ENCODE measurements around the gene PCYT1A. TPM values are rescaled to one million over a fixed set of nuclear protein-coding genes. Genes with fewer than 3 reads are reported as not detected.
A peak's percentile ranks its signal among the peaks of the same experiment; 100 is the strongest.

Gene PCYT1A
- total RNA-seq, 2 donors from 2014 or later, result 99.7 to 129 TPM

- no peak overlapping the region for H3K4me3 Mint-ChIP-seq
- H3K36me3 Mint-ChIP-seq, result peaks cover 31% of the 10 kb centered on the region
- peaks cover 33 to 40% of the 10 kb centered on the region in 2 donors for H3K4me1 Mint-ChIP-seq (ENCODE audit: low read depth in 2 of 2)
- DNase-seq (ENCODE audit: low spot score) (no peak), ATAC-seq (no peak)
- H3K9me3 Mint-ChIP-seq, result no peaks in the 10 kb centered on the region
- no peaks in the 10 kb centered on the region for H3K27me3 Mint-ChIP-seq
- no peak overlapping the region for H3K27ac Mint-ChIP-seq
Observed at GRCh38 chr3:196240424-196240823, 47.1 kb downstream of the PCYT1A start.

DNA sequence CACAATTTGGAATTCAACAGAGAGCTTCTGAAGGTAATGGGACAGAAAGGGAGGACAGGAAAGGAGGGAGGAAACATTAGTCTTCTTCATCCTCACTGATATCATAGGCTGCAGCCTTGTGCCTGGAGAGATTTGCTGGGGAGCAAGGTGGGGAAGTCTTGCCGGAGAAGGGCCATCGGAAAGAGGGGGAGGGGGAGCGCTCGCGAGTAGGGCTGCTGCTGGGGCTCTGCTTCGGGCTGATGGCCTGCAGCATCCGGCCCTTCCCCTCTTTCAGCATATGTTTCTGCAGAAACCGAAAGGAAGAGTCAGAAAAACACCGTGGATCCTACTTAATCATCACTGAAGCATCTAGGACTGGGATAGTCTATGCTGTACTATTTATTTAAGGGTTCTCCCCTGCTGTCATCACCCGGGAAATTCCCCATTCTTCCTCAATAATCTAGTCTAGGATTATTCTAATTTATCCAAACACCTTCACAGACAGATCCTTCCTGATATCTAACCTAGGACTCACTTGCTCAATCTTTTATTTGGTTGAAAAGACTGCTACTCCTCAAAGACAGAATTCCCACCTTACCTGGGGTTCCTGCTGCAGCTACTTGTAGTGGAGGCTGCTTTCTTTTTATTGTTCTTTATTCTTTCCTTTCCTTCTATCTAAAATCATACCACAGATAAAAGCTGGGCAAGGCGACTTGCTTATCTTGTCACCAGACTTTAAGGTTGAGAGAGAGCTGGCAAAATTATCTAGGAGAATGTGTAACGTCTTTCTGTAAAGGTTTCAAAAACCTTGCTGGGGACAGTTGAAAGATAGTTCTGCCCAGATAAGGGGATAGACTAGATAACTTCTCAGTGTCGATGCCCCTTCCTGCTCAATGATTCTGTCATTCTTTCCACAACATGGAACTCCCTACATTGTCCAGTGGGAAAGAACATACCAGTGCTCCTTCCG lies 48.6 kb downstream of the PCYT1A start:
- peaks cover 35 to 45% of the 10 kb centered on the region in 2 donors for H3K4me1 Mint-ChIP-seq (ENCODE audit: low read depth in 2 of 2)
- DNase-seq (ENCODE audit: low spot score) (no peak), ATAC-seq (no peak)
- no peaks in the 10 kb centered on the region for H3K9me3 Mint-ChIP-seq
- no peak overlapping the region for H3K27ac Mint-ChIP-seq
- H3K36me3 Mint-ChIP-seq, result peaks cover 31% of the 10 kb centered on the region
- no peak overlapping the region for H3K4me3 Mint-ChIP-seq
- H3K27me3 Mint-ChIP-seq, result no peaks in the 10 kb centered on the region

DNA sequence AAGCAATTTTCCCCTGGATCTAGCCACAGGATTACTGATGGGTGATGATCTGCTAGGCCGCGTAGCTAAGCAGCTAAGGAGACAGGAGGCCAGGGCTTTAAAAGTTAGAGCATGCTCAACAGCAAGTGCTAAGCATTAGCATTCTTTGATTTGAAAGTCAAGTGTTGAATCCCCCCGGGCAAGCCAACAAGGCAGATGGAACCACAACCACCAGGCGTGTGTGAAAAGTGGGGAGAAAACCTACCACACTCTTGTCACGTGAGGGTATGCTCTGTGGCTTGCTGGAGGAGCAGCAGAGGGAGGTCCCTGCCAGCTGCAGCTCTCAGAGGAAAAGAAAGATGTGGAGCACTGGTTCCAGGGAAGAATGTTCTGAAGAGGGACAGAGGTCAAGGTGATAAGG lies 50.3 kb downstream of the PCYT1A start:
- H3K36me3 Mint-ChIP-seq, result peaks cover 27% of the 10 kb centered on the region
- ATAC-seq, result peak in 1 of 2 donors; percentile 57
- no peaks in the 10 kb centered on the region for H3K9me3 Mint-ChIP-seq
- peaks cover 45 to 59% of the 10 kb centered on the region in 2 donors for H3K4me1 Mint-ChIP-seq (ENCODE audit: low read depth in 2 of 2)
- no peak for DNase-seq (ENCODE audit: low spot score)
- no peak overlapping the region for H3K4me3 Mint-ChIP-seq
- no peak overlapping the region for H3K27ac Mint-ChIP-seq
- H3K27me3 Mint-ChIP-seq, result no peaks in the 10 kb centered on the region

DNA sequence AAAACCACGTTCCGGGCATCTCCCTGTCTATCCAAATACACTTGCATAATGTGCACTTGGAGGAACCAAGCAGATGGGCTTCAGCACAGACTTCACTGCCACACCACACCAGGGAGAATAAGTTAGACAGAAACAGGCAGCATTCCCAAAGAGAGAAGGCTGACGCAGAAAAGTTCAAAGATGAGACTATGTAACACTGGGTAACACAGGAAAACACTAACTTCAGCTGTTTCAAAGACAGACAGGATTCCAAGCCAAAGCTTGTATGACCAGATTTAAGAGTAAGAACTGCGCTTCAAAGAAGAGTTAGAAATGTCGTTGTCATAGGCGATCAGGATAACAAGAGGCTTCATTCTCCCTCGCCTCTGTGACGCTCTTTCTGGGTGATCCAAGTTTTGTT lies 51.3 kb downstream of the PCYT1A start:
- Mint-ChIP-seq H3K36me3 (peaks cover 21% of the 10 kb centered on the region), H3K27ac (peak overlapping the region in 1 of 2 donors; percentile 43), H3K27me3 (no peaks in the 10 kb centered on the region), H3K9me3 (no peaks in the 10 kb centered on the region), H3K4me3 (peak overlapping the region; percentile 25), H3K4me1 (ENCODE audit: low read depth in 2 of 2) (peaks cover 45 to 59% of the 10 kb centered on the region in 2 donors)
- ATAC-seq (no peak), DNase-seq (ENCODE audit: low spot score) (no peak)

- Mint-ChIP-seq H3K27me3 (no peaks in the 10 kb centered on the region), H3K4me3 (peak overlapping the region; percentile 25), H3K36me3 (peaks cover 18% of the 10 kb centered on the region), H3K27ac (peak overlapping the region in 1 of 2 donors; percentile 43), H3K9me3 (no peaks in the 10 kb centered on the region), H3K4me1 (ENCODE audit: low read depth in 2 of 2) (peaks cover 45 to 59% of the 10 kb centered on the region in 2 donors)
- peak; percentile 51 to 63 for ATAC-seq
- DNase-seq (ENCODE audit: low spot score), result no peak
Observed at GRCh38 chr3:196235452-196236122, 51.9 kb downstream of the PCYT1A start.

GRCh38 chr3:196232882-196233251 lies 54.7 kb downstream of the PCYT1A start:
- Mint-ChIP-seq H3K4me3 (no peak overlapping the region), H3K4me1 (ENCODE audit: low read depth in 2 of 2) (peaks cover 37 to 44% of the 10 kb centered on the region in 2 donors), H3K27ac (peak overlapping the region in 1 of 2 donors; percentile 38), H3K9me3 (no peaks in the 10 kb centered on the region), H3K36me3 (no peaks in the 10 kb centered on the region), H3K27me3 (no peaks in the 10 kb centered on the region)
- DNase-seq (ENCODE audit: low spot score), result no peak
- ATAC-seq, result peak in 1 of 2 donors; percentile 79

GRCh38 chr3:196232154-196232881 lies 55.2 kb downstream of the PCYT1A start:
- H3K9me3 Mint-ChIP-seq, result no peaks in the 10 kb centered on the region
- peaks cover 31 to 38% of the 10 kb centered on the region in 2 donors for H3K4me1 Mint-ChIP-seq (ENCODE audit: low read depth in 2 of 2)
- H3K36me3 Mint-ChIP-seq, result no peaks in the 10 kb centered on the region
- no peak overlapping the region for H3K4me3 Mint-ChIP-seq
- ATAC-seq (peak; percentile 51 to 58), DNase-seq (ENCODE audit: low spot score) (no peak)
- peak overlapping the region in 1 of 2 donors; percentile 13 for H3K27ac Mint-ChIP-seq
- no peaks in the 10 kb centered on the region for H3K27me3 Mint-ChIP-seq

- DNase-seq (ENCODE audit: low spot score) (no peak), ATAC-seq (peak in 1 of 2 donors; percentile 33)
- H3K36me3 Mint-ChIP-seq, result no peaks in the 10 kb centered on the region
- peaks cover 4 to 7% of the 10 kb centered on the region in 2 donors for H3K4me1 Mint-ChIP-seq (ENCODE audit: low read depth in 2 of 2)
- H3K4me3 Mint-ChIP-seq, result no peak overlapping the region
- no peaks in the 10 kb centered on the region for H3K27me3 Mint-ChIP-seq
- no peaks in the 10 kb centered on the region for H3K9me3 Mint-ChIP-seq
- H3K27ac Mint-ChIP-seq, result no peak overlapping the region
Observed at GRCh38 chr3:196227629-196228493, 59.7 kb downstream of the PCYT1A start.

- Mint-ChIP-seq H3K4me1 (ENCODE audit: low read depth in 2 of 2) (peaks cover 0 to under 1% of the 10 kb centered on the region in 2 donors), H3K36me3 (no peaks in the 10 kb centered on the region), H3K27ac (no peak overlapping the region), H3K27me3 (no peaks in the 10 kb centered on the region), H3K4me3 (no peak overlapping the region), H3K9me3 (no peaks in the 10 kb centered on the region)
- ATAC-seq (no peak), DNase-seq (ENCODE audit: low spot score) (no peak)
Observed at GRCh38 chr3:196227121-196227561, 60.4 kb downstream of the PCYT1A start.

- DNase-seq (ENCODE audit: low spot score) (no peak), ATAC-seq (no peak)
- Mint-ChIP-seq H3K4me3 (no peak overlapping the region), H3K4me1 (ENCODE audit: low read depth in 2 of 2) (no peaks in the 10 kb centered on the region), H3K36me3 (no peaks in the 10 kb centered on the region), H3K9me3 (no peaks in the 10 kb centered on the region), H3K27ac (no peak overlapping the region), H3K27me3 (no peaks in the 10 kb centered on the region)
Observed at GRCh38 chr3:196225763-196226364, 61.7 kb downstream of the PCYT1A start.

- H3K4me1 Mint-ChIP-seq (ENCODE audit: low read depth in 2 of 2), result peaks cover under 1 to 4% of the 10 kb centered on the region in 2 donors
- no peaks in the 10 kb centered on the region for H3K27me3 Mint-ChIP-seq
- ATAC-seq, result no peak
- H3K4me3 Mint-ChIP-seq, result no peak overlapping the region
- H3K36me3 Mint-ChIP-seq, result no peaks in the 10 kb centered on the region
- no peak for DNase-seq (ENCODE audit: low spot score)
- no peak overlapping the region for H3K27ac Mint-ChIP-seq
- no peaks in the 10 kb centered on the region for H3K9me3 Mint-ChIP-seq
Observed at GRCh38 chr3:196225086-196225485, 62.4 kb downstream of the PCYT1A start.

- H3K36me3 Mint-ChIP-seq, result no peaks in the 10 kb centered on the region
- H3K9me3 Mint-ChIP-seq, result no peaks in the 10 kb centered on the region
- no peak overlapping the region for H3K4me3 Mint-ChIP-seq
- H3K4me1 Mint-ChIP-seq (ENCODE audit: low read depth in 2 of 2), result peaks cover 13 to 18% of the 10 kb centered on the region in 2 donors
- no peak overlapping the region for H3K27ac Mint-ChIP-seq
- H3K27me3 Mint-ChIP-seq, result no peaks in the 10 kb centered on the region
- no peak for ATAC-seq
- DNase-seq (ENCODE audit: low spot score), result no peak
Observed at GRCh38 chr3:196222876-196223595, 64.5 kb downstream of the PCYT1A start.
